Diencephalon (tissue), 1 donor: ENCODE results near the gene REXO4. TPM values are rescaled to one million over a fixed set of nuclear protein-coding genes. Genes with fewer than 3 reads are reported as not detected.

ENCODE experiments used
- total RNA-seq: library from RNA; depleted of rRNA; stranded (reverse); fragments of >200 nt; gene quantifications from one replicate; pipeline ENCODE4 v1.2.3, GENCODE V29; 2014

Gene REXO4, protein sequence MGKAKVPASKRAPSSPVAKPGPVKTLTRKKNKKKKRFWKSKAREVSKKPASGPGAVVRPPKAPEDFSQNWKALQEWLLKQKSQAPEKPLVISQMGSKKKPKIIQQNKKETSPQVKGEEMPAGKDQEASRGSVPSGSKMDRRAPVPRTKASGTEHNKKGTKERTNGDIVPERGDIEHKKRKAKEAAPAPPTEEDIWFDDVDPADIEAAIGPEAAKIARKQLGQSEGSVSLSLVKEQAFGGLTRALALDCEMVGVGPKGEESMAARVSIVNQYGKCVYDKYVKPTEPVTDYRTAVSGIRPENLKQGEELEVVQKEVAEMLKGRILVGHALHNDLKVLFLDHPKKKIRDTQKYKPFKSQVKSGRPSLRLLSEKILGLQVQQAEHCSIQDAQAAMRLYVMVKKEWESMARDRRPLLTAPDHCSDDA
- 13.6 TPM for total RNA-seq

DNA sequence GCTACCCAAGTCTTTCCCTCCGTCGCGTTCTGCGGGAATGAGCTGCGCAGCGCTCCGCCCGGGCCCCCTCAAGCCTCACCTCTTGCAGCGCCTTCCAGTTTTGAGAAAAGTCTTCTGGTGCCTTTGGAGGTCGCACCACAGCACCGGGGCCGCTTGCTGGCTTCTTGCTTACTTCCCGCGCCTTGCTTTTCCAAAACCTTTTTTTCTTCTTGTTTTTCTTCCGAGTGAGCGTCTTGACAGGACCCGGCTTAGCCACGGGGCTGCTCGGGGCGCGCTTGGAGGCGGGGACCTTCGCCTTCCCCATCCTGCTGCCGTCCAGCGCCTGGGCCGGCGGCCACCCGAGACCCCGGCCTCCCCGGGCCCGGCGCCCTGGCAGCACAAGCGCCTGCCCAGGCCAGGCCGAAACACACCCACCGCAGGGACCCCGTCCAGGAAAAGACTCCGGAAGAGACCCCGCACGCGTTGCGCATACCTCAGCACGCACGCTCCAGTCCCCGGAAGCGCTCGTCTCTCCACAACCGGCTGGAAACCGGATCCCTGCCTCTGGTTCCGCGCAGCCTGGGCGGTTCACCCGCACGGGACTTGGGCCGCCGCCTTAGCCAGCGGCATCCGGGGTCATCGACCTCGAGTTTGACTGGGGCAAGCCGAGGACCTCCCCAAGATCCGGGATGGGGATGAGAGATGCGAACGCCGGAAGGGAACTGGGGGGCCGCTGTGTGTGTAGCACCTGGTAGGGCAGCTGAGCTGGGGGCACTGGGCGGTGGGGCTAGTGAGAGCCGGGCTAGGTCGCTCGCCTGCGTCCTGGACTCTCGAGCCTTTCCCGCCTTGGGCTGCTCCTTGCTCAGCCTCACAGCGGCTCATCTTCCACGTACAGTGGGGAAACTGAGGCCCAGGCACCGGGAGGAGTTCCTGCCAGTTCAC is at the start of gene REXO4:
REXO4 (minus strand) TSS at position 470 of the 921 bp plus-strand sequence; CDS start at position 304, 166 bp downstream.

DNA sequence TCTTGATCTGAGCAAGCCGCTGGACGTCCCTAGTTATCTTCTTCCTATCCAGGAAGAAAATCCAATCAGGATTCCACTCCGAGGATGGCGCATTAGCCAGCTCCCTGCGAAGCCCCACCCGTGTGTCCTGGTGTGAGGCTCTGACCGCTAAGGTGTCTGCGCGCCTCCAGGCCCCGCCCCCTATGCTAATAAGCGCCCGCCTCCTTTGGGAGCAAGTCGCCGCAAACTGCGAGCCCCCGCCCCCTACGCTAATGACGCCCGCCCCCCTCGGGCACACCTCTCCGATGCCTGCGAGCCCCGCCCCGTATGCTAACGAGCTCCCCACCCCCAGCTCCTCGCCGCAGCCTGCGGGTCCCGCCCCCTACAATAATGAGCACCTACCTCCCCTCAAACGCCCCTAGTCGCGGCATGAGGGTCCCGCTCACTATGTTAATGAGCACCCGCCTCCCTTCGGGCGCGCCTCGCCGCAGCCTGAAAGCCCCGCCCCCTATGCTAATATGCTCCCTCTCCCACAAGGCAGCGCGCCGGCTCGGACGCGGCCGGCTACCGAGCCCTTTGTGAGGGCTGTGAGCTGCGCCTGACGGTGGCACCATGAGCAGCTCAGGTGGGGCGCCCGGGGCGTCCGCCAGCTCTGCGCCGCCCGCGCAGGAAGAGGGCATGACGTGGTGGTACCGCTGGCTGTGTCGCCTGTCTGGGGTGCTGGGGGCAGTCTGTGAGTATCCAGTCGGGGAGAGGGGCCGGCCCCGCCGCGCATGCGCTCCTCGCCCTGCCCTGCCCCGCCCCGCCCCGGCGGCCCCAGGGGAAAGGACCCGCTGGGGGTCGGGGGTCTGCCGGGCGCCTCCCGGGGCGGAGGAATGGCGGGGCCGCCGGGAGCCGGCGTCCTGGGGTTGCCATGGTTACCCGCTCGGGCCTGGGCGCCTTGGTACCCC is 41.9 kb upstream of the REXO4 start, which contains the start of gene CACFD1:
CACFD1 (plus strand) TSS at position 503 of the 929 bp plus-strand sequence; CDS start at position 592, 89 bp downstream.

DNA sequence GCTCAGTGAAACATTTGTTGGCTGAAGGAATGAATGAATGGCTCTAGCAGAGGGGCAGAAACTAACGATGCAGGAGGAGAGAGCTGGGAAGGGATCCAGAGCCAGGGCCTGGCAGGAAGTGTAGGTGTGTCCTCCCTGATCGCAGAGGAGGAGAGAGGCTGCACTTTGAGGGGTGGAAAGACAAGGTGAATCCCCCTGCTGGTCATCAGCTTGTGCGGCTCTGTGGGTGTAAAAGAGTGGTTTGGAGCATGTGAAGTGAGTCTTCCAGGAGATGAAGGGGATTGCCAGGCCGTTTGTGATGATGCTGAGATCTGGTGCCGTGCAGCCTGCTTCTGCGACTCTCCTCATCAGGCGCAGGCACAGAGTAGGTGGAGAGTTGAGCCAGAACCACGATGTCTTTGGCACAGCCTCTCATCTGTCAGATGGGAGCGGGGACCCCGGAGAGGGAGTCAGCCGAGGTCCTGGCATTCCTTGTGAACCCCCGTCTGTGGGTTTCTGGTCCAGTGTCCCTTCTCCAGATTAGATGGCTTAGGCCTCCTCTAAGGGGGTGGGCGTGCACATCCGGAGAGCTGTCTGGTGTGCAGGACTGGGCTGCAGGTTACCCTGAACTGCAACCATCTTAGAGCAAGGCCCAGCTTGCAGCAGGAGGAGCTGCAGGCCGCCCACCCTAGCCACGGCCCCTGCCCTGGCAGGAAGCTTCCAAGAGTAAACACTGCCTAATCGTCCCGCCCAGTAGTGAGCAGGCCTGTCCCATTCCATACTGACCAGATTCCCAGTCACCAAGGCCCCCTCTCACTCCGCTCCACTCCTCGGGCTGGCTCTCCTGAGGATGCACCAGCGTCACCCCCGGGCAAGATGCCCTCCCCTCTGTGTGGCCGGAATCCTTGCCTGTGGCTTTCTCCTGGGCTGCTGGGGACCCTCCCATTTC is 4.1 kb upstream of the REXO4 start, which contains the start of gene ADAMTS13:
ADAMTS13 (plus strand) TSS at position 753 of the 928 bp plus-strand sequence; CDS start at position 830, 77 bp downstream.

DNA sequence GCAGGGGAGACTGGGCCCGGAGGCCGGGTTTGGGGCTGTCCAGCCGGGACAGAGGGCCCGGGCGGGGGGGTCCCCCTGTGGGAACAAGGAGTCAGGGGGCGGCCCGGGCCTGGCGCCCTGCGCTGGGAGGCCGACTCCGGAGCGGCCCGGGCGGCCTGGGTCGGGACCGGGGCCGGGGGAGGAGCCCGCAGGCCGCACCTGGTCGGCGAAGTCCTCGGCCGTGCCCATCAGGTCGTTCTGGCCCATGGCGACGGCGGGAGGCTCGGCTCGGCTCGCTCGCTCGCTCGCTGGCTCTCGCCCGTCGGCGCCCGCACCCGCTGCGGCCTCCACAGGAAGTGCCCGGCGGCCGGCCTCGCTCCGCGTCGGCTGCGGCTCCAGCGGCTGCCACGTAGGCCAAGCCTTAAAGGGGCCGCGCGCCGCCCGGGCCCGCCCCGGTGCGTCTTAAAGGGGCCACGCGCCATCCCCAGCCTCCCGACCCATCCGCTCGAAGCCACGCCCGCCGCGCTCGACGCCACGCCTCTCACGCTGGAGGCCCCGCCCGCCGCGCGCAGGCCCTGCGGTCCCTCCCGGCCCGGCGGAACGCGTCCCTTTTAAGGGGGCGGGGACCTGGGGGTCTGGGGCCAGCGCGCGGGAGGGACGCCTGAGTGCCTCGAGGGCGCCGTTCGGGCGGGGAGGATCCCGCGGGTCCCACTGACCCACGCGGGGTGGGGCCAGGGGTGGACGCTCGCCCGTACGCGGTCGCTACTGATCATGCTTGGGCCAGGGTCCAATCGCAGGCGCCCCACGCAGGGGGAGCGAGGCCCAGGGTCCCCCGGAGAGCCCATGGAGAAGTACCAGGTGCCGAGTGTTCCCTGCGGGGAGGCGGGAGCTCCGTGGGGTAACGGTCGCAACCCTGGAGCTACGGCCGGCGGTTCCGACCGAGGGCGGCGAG is 41.8 kb downstream of the REXO4 start, which contains the start of the genes STKLD1 and SURF4:
STKLD1 (plus strand) TSS at position 643 of the 931 bp plus-strand sequence; CDS start at position 751, 108 bp downstream.
SURF4 (minus strand) TSS at position 337 of the 931 bp plus-strand sequence; CDS start at position 246, 91 bp downstream.

DNA sequence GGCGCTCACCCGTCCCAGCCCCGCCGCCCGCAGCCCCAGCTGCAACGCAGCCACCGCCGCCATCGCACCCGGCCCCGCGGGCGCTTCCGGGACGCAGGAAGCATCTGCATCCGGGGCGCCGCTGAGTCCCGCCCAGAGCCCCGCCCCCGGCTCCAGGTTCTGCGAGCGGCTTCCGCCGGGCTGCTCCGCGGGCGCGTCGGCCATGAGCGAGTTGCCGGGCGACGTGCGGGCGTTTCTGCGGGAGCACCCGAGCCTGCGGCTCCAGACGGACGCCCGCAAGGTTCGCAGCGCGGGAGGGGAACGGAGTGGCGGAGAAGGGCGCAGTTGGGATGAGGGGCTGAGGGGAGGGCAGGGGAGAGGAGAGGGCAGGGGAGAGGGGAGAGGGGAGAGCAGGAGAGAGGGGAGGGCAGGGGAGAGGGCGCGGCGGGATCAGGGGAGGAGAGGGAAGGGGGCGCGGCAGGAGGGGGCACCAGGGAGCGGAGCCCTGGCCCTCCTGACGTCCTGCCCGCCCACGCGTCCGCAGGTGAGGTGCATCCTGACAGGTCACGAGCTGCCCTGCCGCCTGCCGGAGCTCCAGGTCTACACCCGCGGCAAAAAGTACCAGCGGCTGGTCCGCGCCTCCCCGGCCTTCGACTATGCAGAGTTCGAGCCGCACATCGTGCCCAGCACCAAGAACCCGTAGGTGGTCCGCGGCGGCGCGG is 61.3 kb downstream of the REXO4 start, which contains the start of the genes SURF1 and SURF2:
SURF1 (minus strand) TSS at position 97 of the 701 bp plus-strand sequence; CDS start at position 63, 34 bp downstream.
SURF2 (plus strand) TSS at position 160 of the 701 bp plus-strand sequence; CDS start at position 203, 43 bp downstream.

Other genes with a start within 250 kb of the REXO4 start
- not detected for gene OBP2B, start 208.8 kb downstream of the REXO4 start, total RNA-seq
- gene ABO, start 142.8 kb downstream of the REXO4 start, total RNA-seq: under 0.01 TPM
- gene SURF6, start 81.8 kb downstream of the REXO4 start, total RNA-seq: 18.2 TPM
- 15.9 TPM for gene MED22, start 69.9 kb downstream of the REXO4 start, total RNA-seq
- gene RPL7A, start 69.8 kb downstream of the REXO4 start, total RNA-seq: 914 TPM
- 17.8 TPM for gene SURF1, start 61.5 kb downstream of the REXO4 start, total RNA-seq
- 19.6 TPM for gene SURF2, start 61.5 kb downstream of the REXO4 start, total RNA-seq
- gene SURF4, start 42.0 kb downstream of the REXO4 start, total RNA-seq: 91.3 TPM
- gene STKLD1, start 41.6 kb downstream of the REXO4 start, total RNA-seq: 3.0 TPM
- 3.5 TPM for gene ADAMTS13, start 4.4 kb upstream of the REXO4 start, total RNA-seq
- 23.1 TPM for gene CACFD1, start 42.0 kb upstream of the REXO4 start, total RNA-seq
- 22.8 TPM for gene SLC2A6, start 61.1 kb upstream of the REXO4 start, total RNA-seq
- not detected for gene MYMK, start 106.9 kb upstream of the REXO4 start, total RNA-seq
- gene ADAMTSL2, start 116.7 kb upstream of the REXO4 start, total RNA-seq: 6.0 TPM
- gene FAM163B, start 191.4 kb upstream of the REXO4 start, total RNA-seq: 11.3 TPM
- gene DBH, start 218.4 kb upstream of the REXO4 start, total RNA-seq: under 0.01 TPM